Keratinocyte (primary cell): ENCODE measurements around the gene ANKS6. TPM values are rescaled to one million over a fixed set of nuclear protein-coding genes. Genes with fewer than 3 reads are reported as not detected.

ENCODE experiments used
- DNase-seq: peaks from one replicate; pipeline ENCODE4 v3.0.0-alpha.2; 2011; ENCODE audit warnings: low read depth, missing footprints, low spot score
- FAIRE-seq: peaks from 2 replicates; lab custom pipeline; 2011; peaks lifted over from hg19 to GRCh38; lab: Jason Lieb, UNC
- H2AFZ ChIP-seq: 2 replicates; pipeline ENCODE4 v1.6.0; 2012; ENCODE audit warnings: low read length, control low read depth, inconsistent platforms; ENCODE audit not compliant: control insufficient read depth
- H3K27ac ChIP-seq: 2 replicates; pipeline ENCODE4 v1.5.1; 2011; ENCODE audit warnings: low read length; ENCODE audit not compliant: control insufficient read depth, insufficient read depth
- H3K27me3 ChIP-seq: 3 replicates; pipeline ENCODE4 v1.6.0; 2011; ENCODE audit warnings: low read length; ENCODE audit not compliant: control insufficient read depth, insufficient read depth; ENCODE audit errors: extremely low read depth
- H3K36me3 ChIP-seq, 2 experiments: 2 replicates in 1 of 2; 3 replicates in 1 of 2; pipeline ENCODE4 v1.5.1; 2011; ENCODE audit warnings: low read length in 2 of 2, mild to moderate bottlenecking in 1 of 2; ENCODE audit not compliant: control insufficient read depth in 2 of 2, insufficient read depth in 2 of 2; ENCODE audit errors: extremely low read depth in 1 of 2
- H3K4me1 ChIP-seq: 3 replicates; pipeline ENCODE4 v1.5.1; 2011; ENCODE audit warnings: low read length; ENCODE audit not compliant: control insufficient read depth, insufficient read depth; ENCODE audit errors: extremely low read depth
- H3K4me2 ChIP-seq: 3 replicates; pipeline ENCODE4 v1.6.0; 2011; ENCODE audit warnings: low read depth, low read length; ENCODE audit not compliant: control insufficient read depth, insufficient read depth; ENCODE audit errors: extremely low read depth
- H3K4me3 ChIP-seq, 3 experiments: fragments of 200-600 bp in 1 of 3; sonication (generic) in 1 of 3; 2 replicates in 2 of 3; 3 replicates in 1 of 3; pipeline ENCODE4 v1.5.1; 2011 to 2016; ENCODE audit warnings: low read length in 3 of 3, mild to moderate bottlenecking in 3 of 3, control low read depth in 2 of 3, inconsistent platforms in 1 of 3, low read depth in 1 of 3, mixed read lengths in 1 of 3, mixed run types in 1 of 3, moderate library complexity in 1 of 3; ENCODE audit not compliant: control insufficient read depth in 2 of 3, insufficient read depth in 2 of 3; ENCODE audit errors: extremely low read depth in 1 of 3
- H3K79me2 ChIP-seq: 2 replicates; pipeline ENCODE4 v1.6.0; 2012; ENCODE audit warnings: low read length; ENCODE audit not compliant: control insufficient read depth, insufficient read depth
- H3K9ac ChIP-seq: 3 replicates; pipeline ENCODE4 v1.6.0; 2011; ENCODE audit warnings: low read length; ENCODE audit not compliant: control insufficient read depth, insufficient read depth; ENCODE audit errors: extremely low read depth
- H3K9me1 ChIP-seq: 3 replicates; pipeline ENCODE4 v1.6.0; 2011; ENCODE audit warnings: low read length; ENCODE audit not compliant: control insufficient read depth, insufficient read depth; ENCODE audit errors: extremely low read depth
- H3K9me3 ChIP-seq: 2 replicates; pipeline ENCODE4 v1.5.1; 2012; ENCODE audit warnings: low read depth, low read length; ENCODE audit not compliant: control insufficient read depth
- H4K20me1 ChIP-seq: 3 replicates; pipeline ENCODE4 v1.6.0; 2011; ENCODE audit warnings: low read length; ENCODE audit not compliant: control insufficient read depth, insufficient read depth; ENCODE audit errors: extremely low read depth
- CTCF ChIP-seq, 3 experiments: IDR thresholded peaks in 1 of 3; conservative IDR thresholded peaks in 1 of 3; optimal IDR thresholded peaks in 1 of 3; 2 replicates in 2 of 3; 3 replicates in 1 of 3; pipeline versions ENCODE3 to v1.5.1; 2011; ENCODE audit warnings: low read length in 3 of 3, mild to moderate bottlenecking in 3 of 3, moderate library complexity in 2 of 3, control low read depth in 1 of 3, inconsistent platforms in 1 of 3; ENCODE audit not compliant: insufficient read depth in 2 of 3; ENCODE audit errors: extremely low read depth in 1 of 3
- EZH2 ChIP-seq: IDR thresholded peaks from one replicate; pipeline ENCODE4 v1.6.1; 2012; ENCODE audit warnings: inconsistent platforms, mild to moderate bottlenecking, low read length, moderate library complexity
- dilution Hi-C: fragments of 300-500 bp; cut with MboI; formaldehyde crosslinking; loops from one replicate; pipeline ENCODE4 v1.7.0; 2020; ENCODE audit warnings: low sequenced_read_pairs; ENCODE audit not compliant: extremely low pct_ligation_motif_present
- polyA plus RNA-seq, 5 experiments: library from polyadenylated mRNA; depleted of rRNA in 3 of 5; stranded (reverse) in 3 of 5; stranded (forward) in 1 of 5; unstranded in 1 of 5; fragments of >200 nt; gene quantifications; 1 replicate in 1 of 5; 2 replicates in 3 of 5; 3 replicates in 1 of 5; pipeline versions ENCODE4 v1.2.1 to v1.2.3, GENCODE V29; 2011 to 2012; ENCODE audit warnings: missing spikeins in 2 of 5, low read depth in 1 of 5, low replicate concordance in 1 of 5

ANKS6 gene
- polyA plus RNA-seq, 1 donor (not counting 4 experiments of a cell fraction or from before 2014, with no cell fraction given) = 13.5 TPM

GRCh38 chr9:98781588-98782383 lies 14.6 kb downstream of the ANKS6 start:
- no peaks in the 10 kb centered on the region for H3K9me3 ChIP-seq
- H3K9ac ChIP-seq = peak overlapping the region; percentile 51
- peak overlapping the region; percentile 81 for H3K27ac ChIP-seq
- H3K4me2 ChIP-seq = peak overlapping the region; percentile 72
- H2AFZ ChIP-seq = peak overlapping the region; percentile 41
- no peaks in the 10 kb centered on the region for H3K27me3 ChIP-seq
- peaks cover 16% of the 10 kb centered on the region for H3K4me1 ChIP-seq
- peak overlapping the region in 1 of 3 experiments; percentile 8 for H3K4me3 ChIP-seq
- no peaks in the 10 kb centered on the region for H3K79me2 ChIP-seq
- FAIRE-seq (peak; percentile 96), DNase-seq (peak; percentile 65)
- TF ChIP-seq CTCF (optimal IDR thresholded peaks at IDR 0.05 in 1 of 3, IDR thresholded peaks at IDR 0.05 in 1 of 3, conservative IDR thresholded peaks at IDR 0.05 in 1 of 3; ENCODE audit: extremely low read depth in 1 of 3, insufficient read depth in 2 of 3, low read length in 3 of 3) = peak in 1 of 3 experiments; percentile 14
- TF ChIP-seq EZH2 = no peak
- H4K20me1 ChIP-seq = no peaks in the 10 kb centered on the region
- dilution Hi-C loops = no loop called here
- no peaks in the 10 kb centered on the region for H3K9me1 ChIP-seq
- H3K36me3 ChIP-seq = peaks cover 2 to 13% of the 10 kb centered on the region in 2 experiments

GRCh38 chr9:98780059-98780749 lies 16.2 kb downstream of the ANKS6 start:
- TF ChIP-seq EZH2 (no peak), CTCF (optimal IDR thresholded peaks at IDR 0.05 in 1 of 3, IDR thresholded peaks at IDR 0.05 in 1 of 3, conservative IDR thresholded peaks at IDR 0.05 in 1 of 3; ENCODE audit: extremely low read depth in 1 of 3, insufficient read depth in 2 of 3, low read length in 3 of 3) (no peak)
- Histone ChIP-seq H3K9me1 (no peaks in the 10 kb centered on the region), H3K27ac (no peak overlapping the region), H3K9ac (no peak overlapping the region), H3K9me3 (no peaks in the 10 kb centered on the region), H3K4me2 (no peak overlapping the region), H3K36me3 (peaks cover 2 to 10% of the 10 kb centered on the region in 2 experiments), H3K4me3 (no peak overlapping the region), H3K4me1 (peaks cover 16% of the 10 kb centered on the region), H3K27me3 (no peaks in the 10 kb centered on the region), H4K20me1 (no peaks in the 10 kb centered on the region), H2AFZ (no peak overlapping the region), H3K79me2 (no peaks in the 10 kb centered on the region)
- dilution Hi-C loops = no loop called here
- FAIRE-seq (no peak), DNase-seq (no peak)
